DOHH2 (cell line): ENCODE data around the gene MVB12B.

Source experiments
- EZH2phosphoT487 ChIP-seq: fragments of 200-600 bp; sonication (generic); IDR thresholded peaks from 2 replicates; pipeline ENCODE4 v1.6.1; 2017; ENCODE audit warnings: borderline replicate concordance, mild to moderate bottlenecking, antibody characterized with exemption, low read length, moderate library complexity, mixed read lengths
- TF ChIP-seq, protein P1 (sequence below): fragments of 200-600 bp; sonication (generic); IDR thresholded peaks from one replicate; pipeline ENCODE4 v1.5.1; 2014; ENCODE audit warnings: antibody characterized with exemption, mild to moderate bottlenecking, low read depth, low read length; ENCODE audit not compliant: poor library complexity, severe bottlenecking

DNA sequence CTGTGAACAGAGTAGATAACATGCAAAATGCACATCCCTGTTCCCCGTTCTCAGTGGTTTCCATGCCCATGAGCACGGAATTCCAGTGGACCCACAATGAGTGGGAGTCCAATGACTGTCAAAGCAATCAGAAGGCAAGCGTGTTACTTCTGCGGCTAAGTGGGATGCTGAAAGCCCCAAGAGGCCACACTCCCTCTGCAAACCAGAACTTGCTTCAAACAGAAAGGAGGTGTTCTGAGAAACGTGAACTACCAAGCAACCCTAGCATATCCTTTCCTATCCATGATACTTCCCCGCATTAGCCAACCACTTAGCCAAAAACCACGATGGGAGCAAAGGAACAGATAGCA, 21.7 kb upstream of the MVB12B start:
- TF ChIP-seq, protein P1, sequence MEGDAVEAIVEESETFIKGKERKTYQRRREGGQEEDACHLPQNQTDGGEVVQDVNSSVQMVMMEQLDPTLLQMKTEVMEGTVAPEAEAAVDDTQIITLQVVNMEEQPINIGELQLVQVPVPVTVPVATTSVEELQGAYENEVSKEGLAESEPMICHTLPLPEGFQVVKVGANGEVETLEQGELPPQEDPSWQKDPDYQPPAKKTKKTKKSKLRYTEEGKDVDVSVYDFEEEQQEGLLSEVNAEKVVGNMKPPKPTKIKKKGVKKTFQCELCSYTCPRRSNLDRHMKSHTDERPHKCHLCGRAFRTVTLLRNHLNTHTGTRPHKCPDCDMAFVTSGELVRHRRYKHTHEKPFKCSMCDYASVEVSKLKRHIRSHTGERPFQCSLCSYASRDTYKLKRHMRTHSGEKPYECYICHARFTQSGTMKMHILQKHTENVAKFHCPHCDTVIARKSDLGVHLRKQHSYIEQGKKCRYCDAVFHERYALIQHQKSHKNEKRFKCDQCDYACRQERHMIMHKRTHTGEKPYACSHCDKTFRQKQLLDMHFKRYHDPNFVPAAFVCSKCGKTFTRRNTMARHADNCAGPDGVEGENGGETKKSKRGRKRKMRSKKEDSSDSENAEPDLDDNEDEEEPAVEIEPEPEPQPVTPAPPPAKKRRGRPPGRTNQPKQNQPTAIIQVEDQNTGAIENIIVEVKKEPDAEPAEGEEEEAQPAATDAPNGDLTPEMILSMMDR, result no peak
- TF ChIP-seq EZH2phosphoT487, result no peak
